Upper lobe of left lung (tissue), 4 donors: ENCODE measurements around the gene FAM120AOS.

Experiments used
- EP300 ChIP-seq, 4 donors: sonication (generic); formaldehyde crosslinking; IDR thresholded peaks; one replicate each; pipeline ENCODE4 v1.5.1; 2017; ENCODE audit warnings: antibody characterized with exemption in 4 of 4, control low read depth in 2 of 4
- POLR2A ChIP-seq, 4 donors: fragments of 450-650 bp; IDR thresholded peaks; one replicate each; pipeline ENCODE4 v1.5.1; 2016 to 2017; ENCODE audit warnings: antibody characterized with exemption in 4 of 4, mild to moderate bottlenecking in 2 of 4
- POLR2AphosphoS5 ChIP-seq, 2 donors: sonication (generic); formaldehyde crosslinking; IDR thresholded peaks; one replicate each; pipeline ENCODE4 v1.5.1; 2017; ENCODE audit warnings: antibody characterized with exemption in 2 of 2
- TF ChIP-seq, protein P1 (sequence below), 6 experiments: fragments of 450-650 bp in 4 of 6; fragments of 200-600 bp in 2 of 6; sonication (generic) in 2 of 6; IDR thresholded peaks; one replicate each; pipeline ENCODE4 v1.5.1; 2016 to 2019; ENCODE audit warnings: antibody characterized with exemption in 6 of 6

DNA sequence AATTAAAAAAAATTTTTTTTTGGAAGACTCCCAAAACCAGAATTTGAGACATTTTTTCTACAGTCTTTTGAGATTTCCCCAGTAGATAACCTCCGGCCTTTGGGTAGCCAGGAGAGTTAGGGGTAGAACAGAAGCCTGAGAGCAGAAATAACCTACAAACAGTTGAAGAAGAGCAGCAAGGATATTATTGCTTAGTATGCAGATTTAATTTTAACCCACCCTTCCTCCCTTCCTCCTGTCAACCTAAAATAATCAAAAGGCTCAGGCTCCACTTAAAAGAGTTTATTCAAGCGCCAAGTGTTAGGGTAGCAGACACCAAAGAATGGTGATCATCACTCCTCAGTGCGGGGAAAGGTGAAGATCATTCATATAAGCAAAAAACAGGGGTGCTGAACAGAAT is 19.3 kb downstream of the FAM120AOS start:
- TF ChIP-seq, protein P1, sequence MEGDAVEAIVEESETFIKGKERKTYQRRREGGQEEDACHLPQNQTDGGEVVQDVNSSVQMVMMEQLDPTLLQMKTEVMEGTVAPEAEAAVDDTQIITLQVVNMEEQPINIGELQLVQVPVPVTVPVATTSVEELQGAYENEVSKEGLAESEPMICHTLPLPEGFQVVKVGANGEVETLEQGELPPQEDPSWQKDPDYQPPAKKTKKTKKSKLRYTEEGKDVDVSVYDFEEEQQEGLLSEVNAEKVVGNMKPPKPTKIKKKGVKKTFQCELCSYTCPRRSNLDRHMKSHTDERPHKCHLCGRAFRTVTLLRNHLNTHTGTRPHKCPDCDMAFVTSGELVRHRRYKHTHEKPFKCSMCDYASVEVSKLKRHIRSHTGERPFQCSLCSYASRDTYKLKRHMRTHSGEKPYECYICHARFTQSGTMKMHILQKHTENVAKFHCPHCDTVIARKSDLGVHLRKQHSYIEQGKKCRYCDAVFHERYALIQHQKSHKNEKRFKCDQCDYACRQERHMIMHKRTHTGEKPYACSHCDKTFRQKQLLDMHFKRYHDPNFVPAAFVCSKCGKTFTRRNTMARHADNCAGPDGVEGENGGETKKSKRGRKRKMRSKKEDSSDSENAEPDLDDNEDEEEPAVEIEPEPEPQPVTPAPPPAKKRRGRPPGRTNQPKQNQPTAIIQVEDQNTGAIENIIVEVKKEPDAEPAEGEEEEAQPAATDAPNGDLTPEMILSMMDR (IDR thresholded peaks at IDR 0.05) = no peak
- no peak for TF ChIP-seq POLR2A (IDR thresholded peaks at IDR 0.05)
- TF ChIP-seq EP300 (IDR thresholded peaks at IDR 0.05) = no peak
- TF ChIP-seq POLR2AphosphoS5 (IDR thresholded peaks at IDR 0.05) = no peak
